AML-193 (cell line): ENCODE results near the gene STK39.

Experiments
- DNase-seq, 2 experiments: peaks; one replicate each; lab custom pipeline; 2025; lab: John Stamatoyannopoulos, UW

Gene STK39

DNA sequence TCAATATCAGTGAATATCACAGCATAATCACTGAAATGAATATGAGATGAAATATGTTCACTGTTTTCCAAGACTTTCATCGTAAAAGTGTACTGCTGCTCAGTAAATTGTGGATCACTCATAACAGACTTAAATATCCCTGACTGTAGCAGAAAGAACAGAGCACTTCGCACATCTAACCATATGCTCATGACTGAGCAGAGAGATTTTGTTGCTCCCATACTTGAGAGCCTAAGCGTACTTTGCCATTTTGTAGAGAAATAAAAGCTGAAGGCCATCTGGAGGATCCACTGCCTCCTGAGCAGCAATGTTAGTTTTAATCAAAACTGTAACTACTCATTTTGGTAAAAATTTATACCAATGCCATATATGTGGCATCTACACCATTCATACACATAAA lies 243.5 kb downstream of the STK39 start:
- DNase-seq, result no peak

DNA sequence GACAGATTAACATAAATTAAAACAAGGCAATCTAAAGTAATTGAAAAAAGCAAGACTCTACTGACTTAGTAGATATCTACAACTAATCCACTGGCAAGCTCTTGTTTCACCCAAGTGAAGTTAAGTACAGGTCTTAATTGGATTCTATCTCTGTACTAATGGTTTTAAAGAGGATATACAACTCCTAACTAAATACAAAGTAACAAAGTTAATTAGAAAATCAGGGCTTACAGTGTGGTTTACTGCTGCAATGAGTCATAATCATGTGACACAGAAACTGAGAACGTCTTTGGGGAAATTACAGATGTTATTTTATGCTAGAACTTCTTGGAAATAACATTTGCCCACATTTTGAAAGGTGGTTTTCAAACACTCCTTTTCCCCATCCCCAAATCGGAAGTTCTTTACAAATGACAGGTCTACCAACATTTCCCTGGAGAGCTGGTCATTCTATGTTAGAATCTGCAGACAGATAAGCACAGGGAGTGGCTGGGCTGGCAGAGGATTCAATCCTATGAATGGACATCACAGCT lies 245.3 kb downstream of the STK39 start:
- no peak for DNase-seq

DNA sequence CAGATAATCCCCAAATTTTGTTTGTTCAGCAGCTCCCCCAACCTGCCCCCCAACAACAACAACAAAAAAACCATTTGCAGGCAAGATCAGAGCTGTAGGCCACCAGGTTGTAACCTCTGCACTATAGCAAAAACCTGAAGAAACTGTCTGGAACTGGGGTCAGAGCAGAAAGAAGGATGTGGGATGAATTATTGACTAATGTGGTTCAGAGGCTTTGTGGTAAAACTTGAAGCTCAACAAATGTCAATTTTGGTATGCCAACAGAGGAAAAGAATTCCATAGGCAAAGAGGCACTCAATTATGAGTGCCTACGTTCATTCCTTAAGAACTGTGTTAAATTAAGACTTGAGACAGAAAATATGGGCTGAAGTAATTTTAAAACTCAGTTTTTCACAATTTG lies 255.1 kb downstream of the STK39 start:
- DNase-seq, result no peak

DNA sequence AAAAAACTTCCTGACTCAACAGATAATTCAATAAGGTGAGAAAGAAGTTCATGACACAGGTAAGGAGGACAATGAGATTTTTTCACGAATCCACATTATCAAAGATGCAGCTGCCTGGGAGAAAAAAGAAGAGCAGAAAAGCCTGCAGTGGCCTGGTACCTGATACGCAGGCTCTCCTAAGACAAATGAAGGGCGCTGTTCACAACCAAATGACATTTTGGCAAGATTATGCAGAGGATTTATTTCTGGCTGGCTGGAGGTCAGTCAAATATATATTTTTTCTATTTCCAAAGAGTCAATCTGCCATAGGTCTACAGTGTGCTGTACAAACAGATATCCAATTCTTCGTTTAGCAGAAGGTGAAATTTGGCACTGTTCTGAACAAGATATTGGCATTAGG lies 257.3 kb downstream of the STK39 start:
- DNase-seq, result no peak

DNA sequence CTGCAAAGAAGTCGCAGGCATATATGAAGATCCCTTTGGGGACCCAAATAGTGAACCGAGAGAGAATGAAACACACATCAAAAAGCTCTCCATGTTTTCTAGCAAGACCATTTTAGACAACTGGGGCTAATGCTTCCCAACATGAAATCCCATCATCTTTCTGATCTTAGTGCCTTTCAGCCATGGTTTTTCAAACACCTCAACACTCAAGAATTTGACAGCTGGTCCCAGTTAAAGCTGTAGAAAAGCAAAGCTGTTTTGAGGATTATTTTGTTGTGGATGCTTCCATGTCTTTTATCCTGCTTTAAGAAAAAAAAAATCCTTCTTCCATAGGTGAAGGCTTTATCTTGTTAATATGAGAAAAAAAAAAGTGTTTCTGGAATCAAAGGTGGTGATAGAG lies 259.1 kb downstream of the STK39 start:
- DNase-seq, result no peak

DNA sequence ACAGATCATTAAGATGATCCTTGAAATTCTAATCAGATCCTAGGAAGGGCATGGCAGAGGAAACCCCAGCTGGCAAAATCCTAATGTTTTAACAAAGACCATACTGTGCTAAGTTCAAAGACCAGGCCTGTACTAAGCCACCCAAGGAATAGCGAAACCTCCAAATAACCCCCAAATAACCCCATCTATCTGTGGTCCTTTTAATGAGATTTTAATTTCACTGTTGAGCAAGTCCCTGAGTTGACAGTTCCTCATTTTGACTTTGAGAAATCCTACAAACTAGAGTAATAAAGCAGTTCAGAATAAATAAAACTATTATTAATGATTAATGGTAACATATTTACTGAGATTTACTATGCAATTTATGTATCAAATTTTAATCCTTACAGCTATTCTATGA lies 259.8 kb downstream of the STK39 start:
- DNase-seq, result no peak

DNA sequence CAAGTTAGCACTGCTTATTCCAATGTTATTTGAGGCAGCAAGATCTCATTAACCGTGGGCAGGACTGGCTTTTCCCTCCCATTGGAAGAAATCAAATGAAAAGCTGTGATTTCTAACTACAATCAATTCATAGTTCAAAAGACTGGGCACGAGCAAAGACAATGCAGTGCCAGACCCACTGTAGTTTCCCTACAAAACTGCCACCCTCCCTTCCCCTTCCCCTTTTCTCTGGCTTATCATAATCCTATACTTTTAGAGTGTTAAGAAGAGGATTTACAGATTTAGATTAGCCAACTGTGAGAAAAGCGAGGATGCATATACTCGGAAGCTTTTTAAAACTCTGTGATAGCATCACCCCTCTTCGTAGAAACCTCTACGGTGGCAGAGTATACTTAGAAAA lies 260.4 kb downstream of the STK39 start:
- no peak for DNase-seq

DNA sequence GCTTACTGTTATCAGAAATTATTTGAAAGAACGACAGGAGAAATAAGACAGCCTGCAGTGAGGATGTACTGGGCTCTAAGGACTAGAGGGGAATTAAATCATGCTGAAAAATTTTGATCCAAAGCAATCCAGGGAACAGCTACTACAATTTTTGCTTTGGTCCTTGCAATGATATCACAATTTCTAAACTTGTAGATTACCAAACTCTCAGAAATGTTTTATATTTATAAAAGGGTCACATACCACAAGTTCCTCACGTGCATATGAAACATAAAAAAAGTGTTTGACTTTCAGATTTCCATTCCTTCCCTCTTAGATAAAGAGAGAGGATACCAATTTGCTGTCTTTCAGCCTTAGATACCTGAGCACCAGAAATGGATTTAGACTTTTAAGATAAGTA lies 261.2 kb downstream of the STK39 start:
- no peak for DNase-seq

DNA sequence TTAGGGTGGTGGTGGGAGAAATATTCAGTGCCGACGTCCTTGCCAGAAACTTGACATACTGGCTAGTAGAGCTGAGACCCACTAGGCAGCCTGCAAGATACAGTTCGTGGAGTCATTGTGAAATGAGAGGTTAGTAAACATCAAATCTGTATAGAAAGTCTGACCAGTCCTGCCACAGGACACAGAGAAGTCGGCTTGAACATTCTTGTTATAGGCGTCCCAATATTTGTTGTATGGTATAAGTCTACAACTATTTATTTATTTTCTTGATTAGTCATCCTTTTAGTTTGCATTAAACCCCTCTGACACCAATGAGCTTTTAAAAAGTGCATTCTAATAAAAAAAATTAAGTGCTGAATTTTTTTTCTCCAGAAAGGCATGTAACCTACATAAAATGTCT lies 265.4 kb downstream of the STK39 start:
- DNase-seq, result no peak

DNA sequence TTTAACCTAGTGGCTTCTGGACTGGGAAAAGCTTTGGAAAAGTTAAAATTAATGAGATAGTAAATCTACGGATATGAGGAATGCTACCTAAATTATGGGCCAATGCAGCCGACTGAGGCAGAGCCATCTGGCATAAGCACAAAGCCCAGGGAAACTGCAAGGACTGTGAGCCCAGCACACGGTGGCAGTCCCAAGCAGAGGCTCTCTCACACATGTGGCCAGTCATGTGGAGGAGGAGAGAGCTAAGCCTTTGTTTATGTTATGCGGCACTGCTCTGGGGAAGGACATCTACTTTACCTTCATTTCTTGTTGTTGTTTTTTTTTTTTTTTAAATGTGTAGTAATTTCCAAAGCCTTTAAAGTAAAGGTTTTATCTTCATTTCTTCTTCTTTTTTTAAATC lies 267.0 kb downstream of the STK39 start:
- no peak for DNase-seq

DNA sequence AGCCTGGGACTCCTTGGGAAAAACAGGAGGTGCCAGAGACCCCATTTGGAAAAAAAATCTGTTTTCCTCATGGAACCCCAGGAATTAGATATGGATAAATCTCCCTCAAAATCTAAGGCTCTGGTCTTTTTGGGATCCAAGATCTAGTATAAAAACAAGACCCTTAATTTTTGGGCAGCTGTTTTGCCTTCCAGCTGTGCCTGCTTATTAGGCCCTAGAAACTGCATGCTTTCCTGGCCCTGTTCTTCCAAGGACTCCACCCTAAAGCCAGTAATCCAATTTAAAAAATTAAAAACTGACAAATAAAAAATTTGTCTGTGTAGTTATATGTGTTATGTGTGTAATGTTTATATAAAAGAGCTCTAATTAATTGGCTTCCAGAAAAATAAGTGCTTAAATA lies 274.6 kb downstream of the STK39 start:
- DNase-seq, result no peak

DNA sequence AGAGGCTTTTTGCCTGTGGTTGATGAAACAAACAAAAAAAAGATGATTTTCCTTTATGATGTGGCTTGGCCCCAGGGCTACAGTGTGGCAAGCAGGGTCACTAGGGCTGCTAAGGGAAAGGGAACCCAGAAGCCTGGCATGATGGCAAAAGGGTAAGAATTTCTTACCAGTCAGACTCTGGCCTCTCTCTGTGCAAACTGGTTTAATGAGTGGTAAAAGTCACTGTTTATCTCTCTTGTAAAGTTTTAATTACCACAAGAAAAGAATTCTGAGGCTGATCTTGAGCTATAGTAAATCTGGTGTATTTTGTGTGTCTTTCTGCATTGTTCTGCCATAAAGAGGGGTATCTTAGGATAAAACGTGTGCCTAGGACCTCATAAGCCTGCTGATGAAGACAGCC lies 275.4 kb downstream of the STK39 start:
- DNase-seq, result no peak

DNA sequence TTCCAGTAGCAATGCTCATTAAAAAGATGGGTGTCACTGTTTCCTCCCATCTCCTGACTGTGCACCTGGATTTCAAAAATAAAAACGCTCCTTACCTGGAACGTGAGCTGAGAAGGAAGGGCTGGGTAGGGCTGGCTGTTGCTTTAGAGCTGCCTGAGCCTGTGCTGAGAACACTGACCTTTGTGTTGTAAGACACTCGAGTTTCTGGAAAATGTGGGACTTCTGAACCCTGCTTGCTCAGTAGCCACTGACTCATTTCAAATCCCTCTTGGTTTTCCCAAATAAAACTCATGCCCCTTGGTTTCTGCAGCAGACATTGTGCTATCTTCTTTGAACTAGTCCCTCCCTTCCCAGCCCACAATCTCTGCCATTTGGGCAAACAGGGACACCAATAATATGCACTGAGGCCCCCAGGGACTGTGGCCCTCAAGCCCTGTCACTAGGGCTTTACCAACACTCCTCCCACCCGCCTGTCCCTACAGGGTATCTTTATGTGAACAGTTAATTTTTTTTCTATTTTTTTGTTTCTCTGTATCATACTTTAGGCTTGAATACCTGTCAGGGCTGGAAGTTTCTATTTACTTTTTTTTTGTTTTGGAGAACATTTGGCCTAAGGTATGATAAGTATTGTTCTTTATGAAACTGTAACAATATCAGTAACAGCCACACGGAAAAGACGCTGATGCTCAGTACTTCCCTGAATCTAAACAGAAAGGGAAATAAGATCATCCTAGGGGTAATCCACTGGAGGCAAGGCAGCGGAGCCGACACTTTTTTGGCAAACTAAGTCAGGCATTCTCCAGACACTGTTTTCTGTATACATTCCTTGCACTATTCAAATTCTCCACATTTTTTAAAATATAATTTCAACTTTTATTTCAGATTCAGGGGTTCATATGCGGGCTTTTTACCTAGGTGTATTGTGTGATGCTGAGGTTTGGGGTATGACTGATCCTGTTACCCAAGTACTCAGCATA lies 280.2 kb downstream of the STK39 start:
- DNase-seq, result no peak

DNA sequence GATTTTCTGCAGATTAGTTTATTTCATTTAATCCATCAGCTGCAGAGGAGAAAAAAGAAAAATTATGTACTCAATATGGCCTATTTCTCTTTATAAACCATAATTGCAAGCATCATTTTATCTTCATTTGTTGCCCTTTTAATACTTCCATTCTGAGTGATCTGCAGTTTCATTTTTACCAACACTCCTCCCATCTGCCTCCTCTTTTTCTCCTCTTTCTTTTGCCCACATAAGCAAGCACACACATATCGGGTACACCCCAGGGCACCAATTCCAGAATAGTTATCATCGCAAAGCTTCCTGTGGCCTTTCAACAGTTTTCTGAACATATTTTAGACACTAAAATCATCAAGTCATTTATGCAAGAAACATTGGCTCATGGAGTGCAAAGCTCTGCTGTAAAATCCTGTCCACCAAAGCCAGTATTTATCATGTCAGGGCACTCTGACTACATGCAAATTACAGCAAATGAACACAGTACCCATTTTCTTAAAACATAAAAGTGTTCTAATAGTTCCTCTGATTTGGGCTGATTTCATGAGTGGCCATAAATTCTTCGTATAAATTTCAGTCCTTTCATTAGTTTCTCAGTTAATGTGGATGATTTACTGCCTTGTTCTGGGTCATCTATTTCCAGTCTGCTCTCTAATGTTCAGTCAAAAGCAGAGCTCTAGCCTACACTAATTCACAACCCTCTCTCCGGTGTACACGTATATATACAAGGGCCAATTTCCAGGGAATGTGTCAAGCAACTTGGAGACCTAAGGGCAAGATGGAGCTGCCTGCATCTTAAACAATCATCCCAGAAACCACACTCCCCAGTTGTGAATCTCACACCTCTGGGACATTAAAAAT lies 281.3 kb downstream of the STK39 start:
- DNase-seq, result no peak

DNA sequence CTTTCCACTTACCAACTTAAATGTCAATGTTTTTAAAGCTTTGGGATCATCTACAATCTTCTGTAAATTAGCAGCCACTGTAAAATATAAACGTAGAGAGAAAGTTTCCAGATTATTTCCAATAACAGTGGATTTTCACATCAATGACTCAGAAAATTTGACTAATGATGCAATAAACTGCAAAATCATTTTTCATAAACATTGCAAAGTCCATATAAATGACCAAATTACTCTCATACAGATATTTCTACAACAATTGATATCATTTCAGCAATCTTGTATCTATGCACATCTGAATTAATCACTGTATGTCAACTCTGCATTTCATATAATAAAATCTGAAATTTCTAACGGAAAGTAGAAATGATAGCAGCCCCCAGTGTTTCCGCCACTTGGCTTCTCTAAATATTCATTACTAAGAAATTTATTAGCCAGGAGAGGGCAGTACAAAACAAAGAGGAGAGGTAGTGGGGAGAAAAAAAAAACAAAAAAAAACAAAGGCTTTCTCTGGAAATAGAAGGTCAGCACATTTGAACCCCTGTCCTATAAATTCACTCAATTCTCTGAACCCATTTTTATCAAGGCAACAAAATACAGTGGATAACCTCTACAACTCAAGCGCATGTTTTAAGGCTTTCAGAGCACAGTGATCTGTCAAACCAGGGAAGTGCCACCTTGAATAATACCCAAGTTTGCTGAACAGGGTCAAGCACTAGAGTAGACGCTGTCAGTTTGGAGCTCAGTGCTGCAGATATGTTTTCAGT lies 282.6 kb downstream of the STK39 start:
- DNase-seq, result peak in 1 of 2 experiments; percentile 18

DNA sequence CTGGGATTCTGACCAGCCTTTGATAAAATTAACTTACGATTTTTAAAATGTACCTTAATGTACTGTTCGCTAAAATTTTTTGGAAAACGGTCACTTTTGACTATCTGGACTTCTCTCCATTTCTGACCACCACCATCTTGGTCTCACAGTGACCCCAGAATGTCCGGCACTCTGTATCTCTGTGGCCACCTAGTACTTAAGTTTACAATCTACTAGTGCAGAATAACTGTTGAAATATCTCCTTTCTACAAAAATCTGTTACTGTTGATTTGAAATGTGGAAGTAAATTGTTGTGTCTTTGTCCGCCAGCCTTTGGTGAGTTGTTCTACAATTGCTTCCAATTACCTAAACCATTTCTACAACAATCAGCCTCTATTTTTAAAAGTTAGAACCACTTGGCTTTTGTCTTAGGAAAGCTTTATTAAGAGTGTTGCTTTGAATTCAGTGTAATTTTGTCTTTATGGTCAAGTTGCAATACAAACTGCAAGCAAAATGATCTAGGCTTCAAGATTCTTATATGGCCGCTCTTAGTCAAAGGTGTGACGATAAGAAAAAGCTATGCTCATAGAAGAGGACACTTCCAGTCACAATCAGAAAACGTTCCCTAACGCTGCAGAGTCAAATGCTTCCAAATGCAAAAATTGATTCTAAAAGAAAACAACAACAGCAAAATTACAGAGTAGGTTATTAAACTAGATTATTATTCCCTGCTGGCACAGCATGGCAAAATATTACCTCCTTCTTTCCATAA lies 283.3 kb downstream of the STK39 start:
- DNase-seq, result no peak

DNA sequence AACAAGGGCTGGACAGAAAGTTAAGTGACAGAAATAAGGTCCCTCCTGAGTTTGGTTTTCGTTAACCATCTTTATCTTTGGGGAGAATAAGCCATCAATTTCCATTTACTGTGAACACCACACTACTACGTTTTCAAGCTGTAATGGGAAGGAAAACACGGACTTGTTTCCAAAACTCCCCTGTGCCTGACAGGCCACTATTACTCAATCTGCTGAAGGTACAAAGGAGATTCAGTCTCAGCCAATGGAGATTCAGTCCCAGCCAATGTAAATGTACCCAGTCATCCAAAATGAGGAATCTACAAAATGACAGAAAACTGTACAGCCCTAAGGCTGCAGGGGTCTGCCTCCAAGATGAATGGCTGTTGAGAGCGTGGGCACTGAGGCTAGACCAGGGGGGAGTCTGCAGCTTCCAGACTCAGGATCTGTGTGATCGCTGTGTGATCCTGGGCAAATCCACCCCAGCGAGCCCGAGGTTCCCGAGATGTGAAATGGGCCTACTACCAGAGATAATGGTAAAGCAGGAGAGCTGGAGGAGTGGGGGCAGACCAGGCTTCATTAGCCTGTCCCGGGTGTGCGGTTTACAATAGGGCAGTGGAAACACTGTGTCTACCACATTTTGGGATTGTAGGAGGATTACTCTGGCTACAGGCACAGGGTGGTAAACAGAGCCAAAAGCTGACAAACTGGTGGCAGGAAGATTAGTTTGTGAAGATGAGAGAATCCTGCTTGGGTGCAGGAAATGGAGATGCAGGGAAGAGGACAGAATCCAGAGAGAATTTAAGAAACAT lies 284.8 kb downstream of the STK39 start:
- no peak for DNase-seq

DNA sequence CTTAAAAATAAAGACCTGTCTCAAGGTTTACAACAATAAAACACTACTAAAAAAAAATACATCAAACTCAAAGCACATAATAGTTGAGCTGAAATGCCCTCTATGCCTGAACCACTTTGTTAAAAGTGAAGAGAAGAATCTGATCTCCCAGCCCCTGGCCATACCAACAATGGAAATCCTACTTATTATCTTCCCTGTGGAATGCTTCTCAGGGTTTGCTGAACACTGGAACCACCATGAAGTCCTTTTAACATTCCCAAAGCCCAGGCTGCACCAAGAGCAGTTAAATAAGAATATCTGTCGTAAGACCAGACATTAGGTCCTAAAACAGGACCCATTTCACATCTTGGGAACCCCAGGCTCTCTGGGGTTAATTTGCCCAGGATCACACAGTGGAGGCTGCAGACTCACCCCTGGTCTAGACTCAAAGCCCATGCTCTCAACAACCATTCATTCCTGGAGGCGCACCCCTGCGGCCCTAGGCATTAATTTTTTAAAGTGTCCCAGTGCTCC lies 285.8 kb downstream of the STK39 start:
- no peak for DNase-seq

DNA sequence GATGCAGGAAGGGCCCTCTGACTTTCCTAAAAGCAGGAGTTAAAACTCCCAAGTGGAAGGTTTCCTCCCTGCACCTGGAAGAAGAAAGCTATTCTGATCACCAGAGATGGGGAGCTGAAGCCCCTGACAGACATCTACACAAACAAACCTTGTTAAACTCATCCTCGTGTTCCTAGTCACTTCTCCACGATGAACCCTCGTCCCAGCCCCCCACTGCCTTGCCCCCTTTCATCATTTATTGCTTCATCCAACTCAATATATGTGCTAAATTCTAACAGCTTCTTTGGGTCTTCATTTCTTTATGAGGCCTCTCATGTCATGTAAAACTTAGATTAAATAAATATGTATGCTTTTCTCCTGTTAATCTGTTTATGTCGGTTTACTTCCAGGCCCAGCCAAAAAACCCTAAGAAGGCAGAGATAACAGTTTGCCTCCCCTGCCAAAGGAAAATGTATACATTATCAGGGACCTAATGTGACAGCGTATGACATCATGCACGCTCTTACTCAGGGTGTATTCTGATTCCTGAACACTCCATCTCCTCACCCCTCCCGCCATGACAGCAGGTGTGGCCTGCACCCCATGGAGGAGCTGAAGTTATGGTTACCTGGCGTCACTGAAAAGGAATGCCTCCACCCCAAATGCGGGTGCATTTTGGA lies 287.2 kb downstream of the STK39 start:
- no peak for DNase-seq

DNA sequence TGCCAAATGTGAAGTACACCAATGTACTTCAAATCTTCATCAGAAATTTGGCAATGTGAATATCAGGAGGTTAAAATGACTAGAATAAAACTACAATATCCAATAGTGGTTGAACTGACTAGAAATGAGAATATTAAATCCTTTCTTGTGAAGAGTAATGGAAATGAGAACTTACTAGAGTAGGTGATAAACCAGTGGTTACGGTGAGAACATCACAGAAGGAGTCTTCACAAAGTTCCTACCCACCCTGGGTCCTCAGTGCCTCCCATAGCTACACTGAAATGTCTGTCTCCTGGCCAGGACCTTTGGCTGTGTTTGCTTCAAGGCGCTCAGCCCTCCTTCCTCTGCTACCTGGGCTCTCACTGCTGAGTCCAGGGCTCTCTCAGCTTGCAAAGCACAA lies 289.7 kb downstream of the STK39 start:
- no peak for DNase-seq
